ENCODE data around the gene FANCG.

FANCG gene

GRCh38 chr9:35054871-35055644 is 24.7 kb downstream of the FANCG start:
- Histone ChIP-seq H3K9me3 (ENCODE audit: control insufficient read depth, low read length) (no peaks in the 10 kb centered on the region), H2AFZ (ENCODE audit: low read depth, low read length) (no peak overlapping the region), H2BK15ac (ENCODE audit: low read depth, poor library complexity, severe bottlenecking) (no peak overlapping the region), H4K8ac (ENCODE audit: low read length) (no peak overlapping the region), H3K4ac (ENCODE audit: low read depth in 1 of 2, low read length in 2 of 2) (no peak overlapping the region), H3K14ac (ENCODE audit: low read length in 2 of 2) (no peak overlapping the region), H3K4me1 (ENCODE audit: control insufficient read depth, insufficient read depth, low read depth, low read length) (no peaks in the 10 kb centered on the region), H3K4me2 (ENCODE audit: low read length, poor library complexity, severe bottlenecking) (no peak overlapping the region), H2BK5ac (ENCODE audit: low read depth, low read length, poor library complexity, severe bottlenecking) (no peak overlapping the region), H2BK120ac (ENCODE audit: low read depth, low read length) (no peak overlapping the region), H3K27me3 (ENCODE audit: control insufficient read depth in 1 of 2, insufficient read depth in 1 of 2, low read length in 2 of 2) (no peaks in the 10 kb centered on the region), H3K18ac (ENCODE audit: low read depth in 1 of 2, low read length in 2 of 2) (no peak overlapping the region), H2AK5ac (ENCODE audit: low read length, severe bottlenecking) (no peak overlapping the region), H3K79me1 (replicated peaks; ENCODE audit: low read length, poor library complexity, severe bottlenecking) (peaks cover 33% of the 10 kb centered on the region), H3K4me3 (ENCODE audit: insufficient read depth in 1 of 2, low read depth in 1 of 2, low read length in 2 of 2) (no peak overlapping the region), H2BK12ac (ENCODE audit: low read length in 2 of 2) (no peak overlapping the region), H3K23ac (ENCODE audit: low read length in 2 of 2) (no peak overlapping the region), H3K27ac (ENCODE audit: low read length, poor library complexity, severe bottlenecking) (no peak overlapping the region), H4K91ac (ENCODE audit: low read length) (no peak overlapping the region), H3K36me3 (ENCODE audit: control insufficient read depth in 1 of 2, insufficient read depth in 2 of 2, low read depth in 1 of 2, low read length in 2 of 2) (peaks cover 57 to 97% of the 10 kb centered on the region in 2 experiments), H3K9ac (ENCODE audit: low read length) (no peak overlapping the region)
- WGBS = 99% methylated on average over 14 of the region's 14 CpGs
- no peak for DNase-seq

GRCh38 chr9:35054185-35054835 is 25.4 kb downstream of the FANCG start:
- H3K27ac ChIP-seq (ENCODE audit: low read length, poor library complexity, severe bottlenecking) = no peak overlapping the region
- H2BK5ac ChIP-seq (ENCODE audit: low read depth, low read length, poor library complexity, severe bottlenecking) = no peak overlapping the region
- H3K36me3 ChIP-seq (ENCODE audit: control insufficient read depth in 1 of 2, insufficient read depth in 2 of 2, low read depth in 1 of 2, low read length in 2 of 2) = peaks cover 56 to 96% of the 10 kb centered on the region in 2 experiments
- no peak overlapping the region for H4K91ac ChIP-seq (ENCODE audit: low read length)
- no peak overlapping the region for H3K4me3 ChIP-seq (ENCODE audit: insufficient read depth in 1 of 2, low read depth in 1 of 2, low read length in 2 of 2)
- H2AFZ ChIP-seq (ENCODE audit: low read depth, low read length) = no peak overlapping the region
- H3K4me1 ChIP-seq (ENCODE audit: control insufficient read depth, insufficient read depth, low read depth, low read length) = no peaks in the 10 kb centered on the region
- H3K18ac ChIP-seq (ENCODE audit: low read depth in 1 of 2, low read length in 2 of 2) = no peak overlapping the region
- no peak overlapping the region for H3K4ac ChIP-seq (ENCODE audit: low read depth in 1 of 2, low read length in 2 of 2)
- H3K23ac ChIP-seq (ENCODE audit: low read length in 2 of 2) = no peak overlapping the region
- H2AK5ac ChIP-seq (ENCODE audit: low read length, severe bottlenecking) = no peak overlapping the region
- 56% methylated on average over 4 of the region's 5 CpGs for WGBS
- H3K9me3 ChIP-seq (ENCODE audit: control insufficient read depth, low read length) = no peaks in the 10 kb centered on the region
- no peak overlapping the region for H2BK15ac ChIP-seq (ENCODE audit: low read depth, poor library complexity, severe bottlenecking)
- peaks cover 27% of the 10 kb centered on the region for H3K79me1 ChIP-seq (replicated peaks; ENCODE audit: low read length, poor library complexity, severe bottlenecking)
- H3K4me2 ChIP-seq (ENCODE audit: low read length, poor library complexity, severe bottlenecking) = no peak overlapping the region
- no peak overlapping the region for H2BK120ac ChIP-seq (ENCODE audit: low read depth, low read length)
- no peak overlapping the region for H3K14ac ChIP-seq (ENCODE audit: low read length in 2 of 2)
- H3K27me3 ChIP-seq (ENCODE audit: control insufficient read depth in 1 of 2, insufficient read depth in 1 of 2, low read length in 2 of 2) = no peaks in the 10 kb centered on the region
- H4K8ac ChIP-seq (ENCODE audit: low read length) = no peak overlapping the region
- no peak for DNase-seq
- no peak overlapping the region for H3K9ac ChIP-seq (ENCODE audit: low read length)
- no peak overlapping the region for H2BK12ac ChIP-seq (ENCODE audit: low read length in 2 of 2)

- Histone ChIP-seq H2AK5ac (ENCODE audit: low read length, severe bottlenecking) (no peak overlapping the region), H3K4me2 (ENCODE audit: low read length, poor library complexity, severe bottlenecking) (no peak overlapping the region), H3K14ac (ENCODE audit: low read length in 2 of 2) (no peak overlapping the region), H2AFZ (ENCODE audit: low read depth, low read length) (no peak overlapping the region), H2BK15ac (ENCODE audit: low read depth, poor library complexity, severe bottlenecking) (no peak overlapping the region), H3K9ac (ENCODE audit: low read length) (peak overlapping the region; percentile 9), H4K8ac (ENCODE audit: low read length) (no peak overlapping the region), H3K79me1 (replicated peaks; ENCODE audit: low read length, poor library complexity, severe bottlenecking) (peaks cover 18% of the 10 kb centered on the region), H3K4ac (ENCODE audit: low read depth in 1 of 2, low read length in 2 of 2) (no peak overlapping the region), H3K9me3 (ENCODE audit: control insufficient read depth, low read length) (no peaks in the 10 kb centered on the region), H3K23ac (ENCODE audit: low read length in 2 of 2) (no peak overlapping the region), H3K18ac (ENCODE audit: low read depth in 1 of 2, low read length in 2 of 2) (no peak overlapping the region), H3K4me3 (ENCODE audit: insufficient read depth in 1 of 2, low read depth in 1 of 2, low read length in 2 of 2) (no peak overlapping the region), H3K27ac (ENCODE audit: low read length, poor library complexity, severe bottlenecking) (no peak overlapping the region), H3K27me3 (ENCODE audit: control insufficient read depth in 1 of 2, insufficient read depth in 1 of 2, low read length in 2 of 2) (no peaks in the 10 kb centered on the region), H4K91ac (ENCODE audit: low read length) (no peak overlapping the region), H3K4me1 (ENCODE audit: control insufficient read depth, insufficient read depth, low read depth, low read length) (no peaks in the 10 kb centered on the region), H3K36me3 (ENCODE audit: control insufficient read depth in 1 of 2, insufficient read depth in 2 of 2, low read depth in 1 of 2, low read length in 2 of 2) (peaks cover 43 to 85% of the 10 kb centered on the region in 2 experiments), H2BK120ac (ENCODE audit: low read depth, low read length) (no peak overlapping the region), H2BK12ac (ENCODE audit: low read length in 2 of 2) (no peak overlapping the region), H2BK5ac (ENCODE audit: low read depth, low read length, poor library complexity, severe bottlenecking) (no peak overlapping the region)
- 98% methylated on average over 5 of the region's 7 CpGs for WGBS
- peak; percentile 69 for DNase-seq
Observed at GRCh38 chr9:35051069-35051967, 28.4 kb downstream of the FANCG start.

GRCh38 chr9:35048511-35048910 is 31.2 kb downstream of the FANCG start:
- H2AFZ ChIP-seq (ENCODE audit: low read depth, low read length) = no peak overlapping the region

More at GRCh38 chr9:35048511-35048910, 31.2 kb downstream of the FANCG start:
- Histone ChIP-seq H3K79me1 (replicated peaks; ENCODE audit: low read length, poor library complexity, severe bottlenecking) (peaks cover 14% of the 10 kb centered on the region), H3K27ac (ENCODE audit: low read length, poor library complexity, severe bottlenecking) (no peak overlapping the region), H2BK5ac (ENCODE audit: low read depth, low read length, poor library complexity, severe bottlenecking) (no peak overlapping the region), H2BK15ac (ENCODE audit: low read depth, poor library complexity, severe bottlenecking) (no peak overlapping the region), H3K4ac (ENCODE audit: low read depth in 1 of 2, low read length in 2 of 2) (no peak overlapping the region), H3K4me3 (ENCODE audit: insufficient read depth in 1 of 2, low read depth in 1 of 2, low read length in 2 of 2) (no peak overlapping the region), H3K18ac (ENCODE audit: low read depth in 1 of 2, low read length in 2 of 2) (no peak overlapping the region), H2BK120ac (ENCODE audit: low read depth, low read length) (no peak overlapping the region), H2AK5ac (ENCODE audit: low read length, severe bottlenecking) (no peak overlapping the region), H3K14ac (ENCODE audit: low read length in 2 of 2) (no peak overlapping the region), H3K9me3 (ENCODE audit: control insufficient read depth, low read length) (no peaks in the 10 kb centered on the region), H3K27me3 (ENCODE audit: control insufficient read depth in 1 of 2, insufficient read depth in 1 of 2, low read length in 2 of 2) (no peaks in the 10 kb centered on the region), H4K8ac (ENCODE audit: low read length) (no peak overlapping the region), H3K9ac (ENCODE audit: low read length) (no peak overlapping the region), H3K36me3 (ENCODE audit: control insufficient read depth in 1 of 2, insufficient read depth in 2 of 2, low read depth in 1 of 2, low read length in 2 of 2) (peaks cover 38 to 81% of the 10 kb centered on the region in 2 experiments), H3K4me1 (ENCODE audit: control insufficient read depth, insufficient read depth, low read depth, low read length) (peaks cover 10% of the 10 kb centered on the region), H4K91ac (ENCODE audit: low read length) (no peak overlapping the region), H3K23ac (ENCODE audit: low read length in 2 of 2) (no peak overlapping the region), H3K4me2 (ENCODE audit: low read length, poor library complexity, severe bottlenecking) (no peak overlapping the region), H2BK12ac (ENCODE audit: low read length in 2 of 2) (no peak overlapping the region)
- no peak for DNase-seq
- WGBS = 99% methylated on average over 5 of the region's 6 CpGs

Data from mesenchymal stem cell (in vitro differentiated cells and primary cell).